Measurements from ENCODE around the gene TUBB3. TPM values are rescaled to one million over a fixed set of nuclear protein-coding genes. Genes with fewer than 3 reads are reported as not detected.

The TUBB3 gene
- total RNA-seq, 1 donor from 2014 or later, result 459 TPM

- H3K27ac Mint-ChIP-seq (ENCODE audit: unreplicated experiment), result no peak overlapping the region
- FAIRE-seq (no peak), DNase-seq (ENCODE audit: low read depth) (no peak)
- H3K79me2 ChIP-seq (ENCODE audit: insufficient read depth, low read length), result peaks cover 86% of the 10 kb centered on the region
- H3K27me3 Mint-ChIP-seq (ENCODE audit: low read depth, unreplicated experiment), result no peaks in the 10 kb centered on the region
- no peak overlapping the region for H3K27ac ChIP-seq (ENCODE audit: low read depth, low read length)
- H3K9ac ChIP-seq (ENCODE audit: low read length), result no peak overlapping the region
- no peaks in the 10 kb centered on the region for H3K9me3 Mint-ChIP-seq (ENCODE audit: unreplicated experiment)
- H3K36me3 ChIP-seq (ENCODE audit: insufficient read depth, low read length), result peaks cover 45% of the 10 kb centered on the region
- H3K4me1 ChIP-seq (ENCODE audit: insufficient read depth, low read length), result no peaks in the 10 kb centered on the region
- peaks cover 22% of the 10 kb centered on the region for H3K36me3 Mint-ChIP-seq (ENCODE audit: low read depth, unreplicated experiment)
- no peaks in the 10 kb centered on the region for H3K27me3 ChIP-seq (ENCODE audit: insufficient read depth, low read length)
- no peak overlapping the region for H2AFZ ChIP-seq (ENCODE audit: low read depth, low read length)
- H3K4me1 Mint-ChIP-seq (ENCODE audit: low read depth, unreplicated experiment), result peaks cover 2% of the 10 kb centered on the region
- no peak overlapping the region for H3K4me3 Mint-ChIP-seq (ENCODE audit: unreplicated experiment)
- peaks cover 88% of the 10 kb centered on the region for H4K20me1 ChIP-seq (ENCODE audit: insufficient read depth, low read length)
- TF ChIP-seq EZH2 (IDR thresholded peaks at IDR 0.05; ENCODE audit: insufficient read depth, low read length) (no peak), CTCF (IDR thresholded peaks at IDR 0.05; ENCODE audit: insufficient read depth, low read depth, low read length) (no peak)
- no peak overlapping the region for H3K4me3 ChIP-seq (ENCODE audit: insufficient read depth, low read depth, low read length)
- H3K4me2 ChIP-seq (ENCODE audit: low read length), result no peak overlapping the region
- no peaks in the 10 kb centered on the region for H3K9me3 ChIP-seq (ENCODE audit: insufficient read depth, low read depth, low read length)
Observed at GRCh38 chr16:89880477-89881367, 42.4 kb upstream of the TUBB3 start.

- no peaks in the 10 kb centered on the region for H3K4me1 ChIP-seq (ENCODE audit: insufficient read depth, low read length)
- H4K20me1 ChIP-seq (ENCODE audit: insufficient read depth, low read length), result peaks cover 81% of the 10 kb centered on the region
- peaks cover 45% of the 10 kb centered on the region for H3K36me3 ChIP-seq (ENCODE audit: insufficient read depth, low read length)
- H2AFZ ChIP-seq (ENCODE audit: low read depth, low read length), result no peak overlapping the region
- H3K27ac Mint-ChIP-seq (ENCODE audit: unreplicated experiment), result no peak overlapping the region
- no peak for TF ChIP-seq EZH2 (IDR thresholded peaks at IDR 0.05; ENCODE audit: insufficient read depth, low read length)
- no peak for TF ChIP-seq CTCF (IDR thresholded peaks at IDR 0.05; ENCODE audit: insufficient read depth, low read depth, low read length)
- peaks cover 2% of the 10 kb centered on the region for H3K4me1 Mint-ChIP-seq (ENCODE audit: low read depth, unreplicated experiment)
- no peak overlapping the region for H3K4me3 Mint-ChIP-seq (ENCODE audit: unreplicated experiment)
- peaks cover 80% of the 10 kb centered on the region for H3K79me2 ChIP-seq (ENCODE audit: insufficient read depth, low read length)
- H3K27ac ChIP-seq (ENCODE audit: low read depth, low read length), result no peak overlapping the region
- no peak for FAIRE-seq
- no peak for DNase-seq (ENCODE audit: low read depth)
- no peaks in the 10 kb centered on the region for H3K9me3 ChIP-seq (ENCODE audit: insufficient read depth, low read depth, low read length)
- peaks cover 23% of the 10 kb centered on the region for H3K36me3 Mint-ChIP-seq (ENCODE audit: low read depth, unreplicated experiment)
- no peak overlapping the region for H3K9ac ChIP-seq (ENCODE audit: low read length)
- H3K27me3 ChIP-seq (ENCODE audit: insufficient read depth, low read length), result no peaks in the 10 kb centered on the region
- H3K4me2 ChIP-seq (ENCODE audit: low read length), result no peak overlapping the region
- no peak overlapping the region for H3K4me3 ChIP-seq (ENCODE audit: insufficient read depth, low read depth, low read length)
- no peaks in the 10 kb centered on the region for H3K9me3 Mint-ChIP-seq (ENCODE audit: unreplicated experiment)
- H3K27me3 Mint-ChIP-seq (ENCODE audit: low read depth, unreplicated experiment), result no peaks in the 10 kb centered on the region
Observed at GRCh38 chr16:89881368-89881730, 41.8 kb upstream of the TUBB3 start.
